ENCODE data around the gene MS4A12. TPM values are rescaled to one million over a fixed set of nuclear protein-coding genes. Genes with fewer than 3 reads are reported as not detected.
"Not testable (repeated sequence)": the region's sequence is repeated elsewhere in the genome, so short reads cannot be mapped to it uniquely, and the experiment has no call there.

The MS4A12 gene, protein sequence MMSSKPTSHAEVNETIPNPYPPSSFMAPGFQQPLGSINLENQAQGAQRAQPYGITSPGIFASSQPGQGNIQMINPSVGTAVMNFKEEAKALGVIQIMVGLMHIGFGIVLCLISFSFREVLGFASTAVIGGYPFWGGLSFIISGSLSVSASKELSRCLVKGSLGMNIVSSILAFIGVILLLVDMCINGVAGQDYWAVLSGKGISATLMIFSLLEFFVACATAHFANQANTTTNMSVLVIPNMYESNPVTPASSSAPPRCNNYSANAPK
- 1 to 10 TPM in 1 of 4 donors, not detected in 3; 1.8 TPM for total RNA-seq

DNA sequence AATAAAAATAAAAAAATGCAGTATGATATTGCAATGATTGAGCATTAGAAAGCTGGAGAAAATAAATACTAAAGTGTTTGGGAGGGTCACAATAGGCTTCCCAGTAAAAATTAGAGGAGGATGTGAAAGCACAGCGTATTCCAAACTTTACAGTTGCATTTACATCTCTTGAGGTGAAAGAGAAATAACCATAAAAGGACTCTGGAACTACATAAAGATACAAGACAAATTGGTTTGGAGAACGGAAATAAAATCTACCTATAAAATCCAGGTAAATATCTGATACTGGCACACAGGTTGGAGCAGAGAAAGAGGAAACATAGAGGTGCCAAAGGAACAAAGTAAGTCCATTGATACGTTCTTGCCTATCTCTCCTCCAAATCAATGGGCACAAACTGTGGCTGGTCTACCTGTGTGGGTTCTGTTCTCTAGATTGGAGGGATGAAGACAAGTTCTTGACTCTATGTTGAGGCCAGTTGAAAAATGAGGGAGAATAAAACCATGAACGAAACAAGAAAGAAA lies at the start of gene MS4A12:
Gene MS4A12, plus strand, starts transcription at position 291 of the 522 bp plus-strand sequence. CDS start 4,541 bp downstream, outside the sequence.
- no peak for DNase-seq (ENCODE audit: extremely low spot score)
- no peak for TF ChIP-seq EP300 (IDR thresholded peaks at IDR 0.05)
- TF ChIP-seq, protein P1, sequence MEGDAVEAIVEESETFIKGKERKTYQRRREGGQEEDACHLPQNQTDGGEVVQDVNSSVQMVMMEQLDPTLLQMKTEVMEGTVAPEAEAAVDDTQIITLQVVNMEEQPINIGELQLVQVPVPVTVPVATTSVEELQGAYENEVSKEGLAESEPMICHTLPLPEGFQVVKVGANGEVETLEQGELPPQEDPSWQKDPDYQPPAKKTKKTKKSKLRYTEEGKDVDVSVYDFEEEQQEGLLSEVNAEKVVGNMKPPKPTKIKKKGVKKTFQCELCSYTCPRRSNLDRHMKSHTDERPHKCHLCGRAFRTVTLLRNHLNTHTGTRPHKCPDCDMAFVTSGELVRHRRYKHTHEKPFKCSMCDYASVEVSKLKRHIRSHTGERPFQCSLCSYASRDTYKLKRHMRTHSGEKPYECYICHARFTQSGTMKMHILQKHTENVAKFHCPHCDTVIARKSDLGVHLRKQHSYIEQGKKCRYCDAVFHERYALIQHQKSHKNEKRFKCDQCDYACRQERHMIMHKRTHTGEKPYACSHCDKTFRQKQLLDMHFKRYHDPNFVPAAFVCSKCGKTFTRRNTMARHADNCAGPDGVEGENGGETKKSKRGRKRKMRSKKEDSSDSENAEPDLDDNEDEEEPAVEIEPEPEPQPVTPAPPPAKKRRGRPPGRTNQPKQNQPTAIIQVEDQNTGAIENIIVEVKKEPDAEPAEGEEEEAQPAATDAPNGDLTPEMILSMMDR (IDR thresholded peaks at IDR 0.05), result no peak
- no peak for TF ChIP-seq POLR2AphosphoS5 (IDR thresholded peaks at IDR 0.05)
- TF ChIP-seq POLR2A (IDR thresholded peaks at IDR 0.05; ENCODE audit: low read depth), result no peak
- Histone ChIP-seq H3K27ac (replicated peaks in 1 of 4) (no peak within 1 kb of the TSS), H3K4me3 (no peak within 1 kb of the TSS), H3K27me3 (no peaks in the 10 kb centered on the region), H3K9me3 (no peaks in the 10 kb centered on the region), H3K36me3 (no peaks in the 10 kb centered on the region), H3K4me1 (no peaks in the 10 kb centered on the region)
- 63% methylated on average over 4 of the region's 4 CpGs for WGBS
- intact Hi-C loops (cut with DNase I), result no loop called here

DNA sequence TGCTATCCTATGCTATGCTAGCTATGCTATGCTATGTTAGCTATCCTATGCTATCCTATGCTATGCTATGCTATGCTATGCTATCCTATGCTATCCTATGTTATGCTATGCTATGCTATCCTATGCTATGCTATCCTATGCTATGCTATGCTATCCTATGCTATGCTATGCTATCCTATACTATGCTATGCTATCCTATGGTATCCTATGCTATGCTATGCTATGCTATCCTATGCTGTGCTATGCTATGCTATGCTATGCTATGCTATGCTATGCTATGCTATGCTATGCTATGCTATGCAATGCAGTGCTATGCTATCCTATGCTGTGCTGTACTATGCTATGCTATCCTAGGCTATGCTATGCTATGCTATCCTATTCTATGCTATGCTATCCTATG lies 45.5 kb upstream of the MS4A12 start:
- Histone ChIP-seq H3K27ac (replicated peaks in 1 of 4) (no peak overlapping the region), H3K36me3 (no peaks in the 10 kb centered on the region), H3K4me1 (no peaks in the 10 kb centered on the region), H3K4me3 (no peak overlapping the region), H3K9me3 (no peaks in the 10 kb centered on the region), H3K27me3 (no peaks in the 10 kb centered on the region)
- TF ChIP-seq POLR2A (IDR thresholded peaks at IDR 0.05; ENCODE audit: low read depth) (no peak), EP300 (IDR thresholded peaks at IDR 0.05) (no peak), POLR2AphosphoS5 (IDR thresholded peaks at IDR 0.05) (no peak)
- TF ChIP-seq, protein P1 (IDR thresholded peaks at IDR 0.05), result no peak
- no peak for DNase-seq (ENCODE audit: extremely low spot score)
- intact Hi-C loops (cut with DNase I), result no loop called here

GRCh38 chr11:60447846-60448245 lies 44.7 kb upstream of the MS4A12 start:
- TF ChIP-seq POLR2A (IDR thresholded peaks at IDR 0.05; ENCODE audit: low read depth), result no peak
- TF ChIP-seq EP300 (IDR thresholded peaks at IDR 0.05), result no peak
- TF ChIP-seq, protein P1 (IDR thresholded peaks at IDR 0.05), result no peak
- TF ChIP-seq POLR2AphosphoS5 (IDR thresholded peaks at IDR 0.05), result no peak
- H3K27ac ChIP-seq (replicated peaks in 1 of 4), result no peak overlapping the region
- no peaks in the 10 kb centered on the region for H3K27me3 ChIP-seq
- no peaks in the 10 kb centered on the region for H3K9me3 ChIP-seq
- intact Hi-C loops (cut with DNase I), result no loop called here
- DNase-seq (ENCODE audit: extremely low spot score), result no peak
- no peak overlapping the region for H3K4me3 ChIP-seq
- no peaks in the 10 kb centered on the region for H3K4me1 ChIP-seq
- H3K36me3 ChIP-seq, result no peaks in the 10 kb centered on the region

DNA sequence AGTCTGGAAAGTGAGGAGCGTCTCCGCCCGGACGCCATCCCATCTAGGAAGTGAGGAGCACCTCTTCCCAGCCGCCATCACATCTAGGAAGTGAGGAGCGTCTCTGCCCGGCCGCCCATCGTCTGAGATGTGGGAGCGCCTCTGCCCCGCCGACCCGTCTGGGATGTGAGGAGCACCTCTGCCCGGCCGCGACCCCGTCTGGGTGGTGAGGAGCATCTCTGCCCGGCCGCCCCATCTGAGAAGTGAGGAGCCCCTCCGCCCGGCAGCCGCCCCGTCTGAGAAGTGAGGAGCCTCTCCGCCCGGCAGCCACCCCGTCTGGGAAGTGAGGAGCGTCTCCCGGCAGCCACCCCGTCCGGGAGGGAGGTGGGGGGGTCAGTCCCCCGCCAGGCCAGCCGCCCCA lies 41.4 kb upstream of the MS4A12 start:
- intact Hi-C loops (cut with DNase I); H3K27me3 ChIP-seq; H3K4me1 ChIP-seq; H3K36me3 ChIP-seq; DNase-seq (ENCODE audit: extremely low spot score); H3K27ac ChIP-seq (replicated peaks in 1 of 4); H3K9me3 ChIP-seq; H3K4me3 ChIP-seq: not testable (repeated sequence)
- WGBS, result 95% methylated on average over 9 of the region's 32 CpGs

DNA sequence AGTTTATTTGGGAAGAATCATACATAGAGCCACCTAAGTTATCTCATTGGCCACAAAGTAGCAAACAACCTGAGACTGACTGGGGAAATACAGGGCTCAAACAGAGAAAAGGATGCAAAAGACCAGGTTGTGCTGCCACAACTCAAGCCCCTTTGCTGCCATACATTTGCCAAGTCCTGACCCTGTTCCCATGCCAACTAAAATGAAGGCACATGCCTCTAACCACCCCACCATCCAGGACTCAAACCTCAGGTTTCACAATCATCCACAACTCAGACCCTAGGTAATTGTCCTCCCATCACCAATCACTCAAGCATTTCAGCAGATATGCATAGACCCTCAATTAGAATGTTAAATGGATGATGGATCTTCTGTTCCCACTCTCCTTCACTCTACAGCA lies 38.4 kb upstream of the MS4A12 start:
- H3K4me1 ChIP-seq, result no peaks in the 10 kb centered on the region
- no peaks in the 10 kb centered on the region for H3K27me3 ChIP-seq
- intact Hi-C loops (cut with DNase I), result no loop called here
- no peak for TF ChIP-seq EP300 (IDR thresholded peaks at IDR 0.05)
- no peak for TF ChIP-seq POLR2A (IDR thresholded peaks at IDR 0.05; ENCODE audit: low read depth)
- TF ChIP-seq POLR2AphosphoS5 (IDR thresholded peaks at IDR 0.05), result no peak
- TF ChIP-seq, protein P1 (IDR thresholded peaks at IDR 0.05), result no peak
- H3K27ac ChIP-seq (replicated peaks in 1 of 4), result no peak overlapping the region
- H3K4me3 ChIP-seq, result no peak overlapping the region
- no peaks in the 10 kb centered on the region for H3K36me3 ChIP-seq
- H3K9me3 ChIP-seq, result no peaks in the 10 kb centered on the region
- no peak for DNase-seq (ENCODE audit: extremely low spot score)
